Ascending aorta (tissue), 2 donors: Measurements from ENCODE around the gene ITGA11. TPM values are rescaled to one million over a fixed set of nuclear protein-coding genes. Genes with fewer than 3 reads are reported as not detected.

Source experiments
- DNase-seq, 2 donors: peaks; one replicate each; pipeline ENCODE4 v3.0.0-alpha.2; 2019; ENCODE audit warnings: low spot score in 2 of 2
- H3K27ac ChIP-seq, 2 donors: fragments of 200-600 bp; sonication (generic); one replicate each; pipeline ENCODE4 v1.5.1; 2016 to 2017; ENCODE audit warnings: mild to moderate bottlenecking in 1 of 2
- H3K27me3 ChIP-seq: fragments of 200-600 bp; sonication (generic); one replicate; pipeline ENCODE4 v1.5.1; 2017
- H3K36me3 ChIP-seq, 2 donors: fragments of 200-600 bp; sonication (generic); one replicate each; pipeline ENCODE4 v1.5.1; 2016
- H3K4me1 ChIP-seq, 2 donors: fragments of 200-600 bp; sonication (generic); one replicate each; pipeline ENCODE4 v1.5.1; 2016 to 2017; ENCODE audit warnings: mild to moderate bottlenecking in 1 of 2
- H3K4me3 ChIP-seq, 2 donors: fragments of 200-600 bp; sonication (generic); one replicate each; pipeline ENCODE4 v1.5.1; 2016 to 2017; ENCODE audit warnings: mild to moderate bottlenecking in 1 of 2
- H3K9me3 ChIP-seq, 2 donors: fragments of 200-600 bp; sonication (generic); one replicate each; pipeline ENCODE4 v1.5.1; 2016
- intact Hi-C: fragments of 100-400 bp; cut with DNase I; formaldehyde crosslinking; loops from one replicate; pipeline ENCODE4 v1.15.1; 2023
- total RNA-seq: library from RNA; depleted of rRNA; stranded (reverse); fragments of >200 nt; gene quantifications from one replicate; pipeline ENCODE4 v1.1.0, GENCODE V29; 2016
- TF ChIP-seq, protein P1 (sequence below), 3 experiments: fragments of 200-600 bp in 2 of 3; fragments of 450-650 bp in 1 of 3; sonication (generic) in 2 of 3; IDR thresholded peaks; one replicate each; pipeline ENCODE4 v1.5.1; 2016 to 2019; ENCODE audit warnings: antibody characterized with exemption in 3 of 3, mild to moderate bottlenecking in 1 of 3, moderate library complexity in 1 of 3

Gene ITGA11
- total RNA-seq, 1 donor from 2014 or later: 136 TPM

- TF ChIP-seq, protein P1, sequence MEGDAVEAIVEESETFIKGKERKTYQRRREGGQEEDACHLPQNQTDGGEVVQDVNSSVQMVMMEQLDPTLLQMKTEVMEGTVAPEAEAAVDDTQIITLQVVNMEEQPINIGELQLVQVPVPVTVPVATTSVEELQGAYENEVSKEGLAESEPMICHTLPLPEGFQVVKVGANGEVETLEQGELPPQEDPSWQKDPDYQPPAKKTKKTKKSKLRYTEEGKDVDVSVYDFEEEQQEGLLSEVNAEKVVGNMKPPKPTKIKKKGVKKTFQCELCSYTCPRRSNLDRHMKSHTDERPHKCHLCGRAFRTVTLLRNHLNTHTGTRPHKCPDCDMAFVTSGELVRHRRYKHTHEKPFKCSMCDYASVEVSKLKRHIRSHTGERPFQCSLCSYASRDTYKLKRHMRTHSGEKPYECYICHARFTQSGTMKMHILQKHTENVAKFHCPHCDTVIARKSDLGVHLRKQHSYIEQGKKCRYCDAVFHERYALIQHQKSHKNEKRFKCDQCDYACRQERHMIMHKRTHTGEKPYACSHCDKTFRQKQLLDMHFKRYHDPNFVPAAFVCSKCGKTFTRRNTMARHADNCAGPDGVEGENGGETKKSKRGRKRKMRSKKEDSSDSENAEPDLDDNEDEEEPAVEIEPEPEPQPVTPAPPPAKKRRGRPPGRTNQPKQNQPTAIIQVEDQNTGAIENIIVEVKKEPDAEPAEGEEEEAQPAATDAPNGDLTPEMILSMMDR (IDR thresholded peaks at IDR 0.05): no peak
- DNase-seq: peak in 1 of 2 donors; percentile 55
- Histone ChIP-seq H3K9me3 (no peaks in the 10 kb centered on the region), H3K36me3 (peaks cover 49 to 61% of the 10 kb centered on the region in 2 donors), H3K4me1 (peaks cover 3 to 39% of the 10 kb centered on the region in 2 donors), H3K27me3 (no peaks in the 10 kb centered on the region), H3K27ac (peak overlapping the region; percentile 84 to 85), H3K4me3 (no peak overlapping the region)
- intact Hi-C loops: loop anchor here (2.0 to 5.0 kb wide), 4 partner anchors 26 to 168 kb away; partner anchors contain the start of gene ITGA11
Measured at GRCh38 chr15:68309024-68309423, 122.9 kb downstream of the ITGA11 start.

- Histone ChIP-seq H3K36me3 (peaks cover 47 to 61% of the 10 kb centered on the region in 2 donors), H3K4me1 (peaks cover 3 to 39% of the 10 kb centered on the region in 2 donors), H3K9me3 (no peaks in the 10 kb centered on the region), H3K4me3 (no peak overlapping the region), H3K27ac (peak overlapping the region; percentile 84 to 85), H3K27me3 (no peaks in the 10 kb centered on the region)
- TF ChIP-seq, protein P1 (IDR thresholded peaks at IDR 0.05): no peak
- intact Hi-C loops: loop anchor here (2.0 to 5.0 kb wide), 5 partner anchors 59 to 367 kb away; partner anchors contain the start of gene ITGA11
- DNase-seq: peak in 1 of 2 donors; percentile 59
Measured at GRCh38 chr15:68307131-68307928, 124.6 kb downstream of the ITGA11 start.

DNA sequence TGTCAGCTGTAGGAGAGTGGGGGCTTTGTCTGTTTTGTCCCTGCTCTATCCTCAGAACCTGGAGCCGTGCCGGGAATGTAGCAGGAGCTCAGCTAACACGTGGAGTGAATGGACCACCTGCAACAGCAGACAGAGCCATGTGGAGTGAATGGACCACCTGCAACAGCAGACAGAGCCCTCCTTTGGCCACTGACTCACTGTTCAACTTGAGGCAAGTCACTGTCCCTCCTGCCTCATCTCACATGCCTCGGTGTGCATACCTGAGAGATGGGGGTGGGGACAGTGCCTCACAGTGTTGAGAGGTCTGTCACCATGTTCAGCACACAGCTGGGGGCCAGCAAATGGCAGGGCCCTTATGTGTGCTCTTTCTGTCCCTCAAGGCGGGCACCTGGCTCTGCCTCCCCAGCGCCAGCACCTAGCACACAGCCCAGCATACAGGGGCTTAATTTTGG is 126.5 kb downstream of the ITGA11 start:
- Histone ChIP-seq H3K9me3 (no peaks in the 10 kb centered on the region), H3K27ac (peak overlapping the region; percentile 63 to 85), H3K36me3 (peaks cover 35 to 61% of the 10 kb centered on the region in 2 donors), H3K27me3 (no peaks in the 10 kb centered on the region), H3K4me1 (peaks cover 3 to 33% of the 10 kb centered on the region in 2 donors), H3K4me3 (no peak overlapping the region)
- intact Hi-C loops: loop anchor here (5.0 kb wide), 3 partner anchors 77 to 172 kb away; partner anchors contain the start of gene ITGA11
- peak in 1 of 2 donors; percentile 61 for DNase-seq
- TF ChIP-seq, protein P1 (IDR thresholded peaks at IDR 0.05): no peak

- peak in 1 of 2 donors; percentile 62 for DNase-seq
- H3K9me3 ChIP-seq: no peaks in the 10 kb centered on the region
- no peak overlapping the region for H3K4me3 ChIP-seq
- peak overlapping the region; percentile 61 to 85 for H3K27ac ChIP-seq
- no peaks in the 10 kb centered on the region for H3K27me3 ChIP-seq
- H3K36me3 ChIP-seq: peaks cover 37 to 63% of the 10 kb centered on the region in 2 donors
- peaks cover 3 to 32% of the 10 kb centered on the region in 2 donors for H3K4me1 ChIP-seq
- intact Hi-C loops: loop anchor here (5.0 kb wide), 3 partner anchors 78 to 173 kb away; partner anchors contain the start of gene ITGA11
- TF ChIP-seq, protein P1 (IDR thresholded peaks at IDR 0.05): no peak
Measured at GRCh38 chr15:68304589-68305337, 127.2 kb downstream of the ITGA11 start.

DNA sequence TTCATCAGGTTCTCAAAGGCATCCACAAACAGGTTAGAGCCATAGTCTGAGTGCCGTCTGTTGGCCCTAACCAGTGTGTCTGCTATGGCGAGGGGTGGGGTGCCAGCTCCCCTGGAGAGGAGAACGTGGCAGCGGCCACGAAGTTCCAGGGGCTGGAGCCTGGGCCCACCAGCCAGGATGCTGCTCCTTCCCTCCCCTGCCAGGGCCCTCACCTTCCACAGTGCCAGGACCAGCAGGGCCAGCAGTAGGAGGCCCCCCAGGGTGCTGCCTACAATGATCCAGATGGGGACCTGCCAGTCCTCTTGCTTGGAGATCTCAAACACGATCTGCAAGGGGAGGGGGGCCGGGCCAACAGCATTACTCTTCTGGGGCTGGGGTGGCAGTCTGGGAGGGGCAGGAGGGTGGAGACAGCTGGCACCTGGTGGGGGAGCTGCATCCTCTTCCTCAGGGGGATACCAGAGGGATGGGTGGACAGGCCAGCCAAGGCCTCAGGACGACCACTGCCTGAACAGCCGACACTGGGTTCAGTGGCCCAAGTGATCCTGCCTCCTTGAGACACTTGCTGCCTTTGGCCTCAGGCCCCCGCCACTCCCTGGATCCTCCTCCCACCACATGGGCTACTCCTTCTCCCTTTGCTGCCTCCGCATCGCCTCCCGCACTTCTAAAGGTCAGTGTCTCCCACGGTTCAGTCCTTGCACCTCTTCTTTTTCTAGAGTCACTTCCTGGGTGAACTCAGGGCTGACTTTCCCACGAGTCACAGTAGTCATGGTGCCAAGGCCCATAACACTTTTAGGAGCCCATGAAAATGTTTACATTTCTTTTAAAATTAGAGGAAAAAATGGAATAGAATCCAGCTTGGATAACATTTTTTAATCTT is 128.2 kb downstream of the ITGA11 start:
- peaks cover 3 to 34% of the 10 kb centered on the region in 2 donors for H3K4me1 ChIP-seq
- no peaks in the 10 kb centered on the region for H3K27me3 ChIP-seq
- no peaks in the 10 kb centered on the region for H3K9me3 ChIP-seq
- peak in 1 of 2 donors; percentile 53 for DNase-seq
- H3K36me3 ChIP-seq: peaks cover 37 to 63% of the 10 kb centered on the region in 2 donors
- H3K27ac ChIP-seq: peak overlapping the region; percentile 61 to 85
- TF ChIP-seq, protein P1 (IDR thresholded peaks at IDR 0.05): no peak
- intact Hi-C loops: no loop called here
- H3K4me3 ChIP-seq: no peak overlapping the region
